Urinary bladder (tissue), 4 donors: ENCODE results near the gene POMGNT1. TPM values are rescaled to one million over a fixed set of nuclear protein-coding genes. Genes with fewer than 3 reads are reported as not detected.
A peak's percentile ranks its signal among the peaks of the same experiment; 100 is the strongest.

Source experiments
- DNase-seq: peaks from one replicate; pipeline ENCODE4 v3.0.0-alpha.2; 2015; ENCODE audit errors: extremely low spot score
- H3K27ac ChIP-seq: one replicate; pipeline ENCODE4 v1.5.1; 2013; ENCODE audit warnings: low read depth, mild to moderate bottlenecking, moderate library complexity
- H3K36me3 ChIP-seq: one replicate; pipeline ENCODE4 v1.6.1; 2013; ENCODE audit warnings: mild to moderate bottlenecking, moderate library complexity; ENCODE audit not compliant: insufficient read depth
- H3K4me1 ChIP-seq: one replicate; pipeline ENCODE4 v1.6.1; 2013; ENCODE audit warnings: mild to moderate bottlenecking, moderate library complexity; ENCODE audit not compliant: insufficient read depth
- H3K4me3 ChIP-seq: one replicate; pipeline ENCODE4 v1.5.1; 2013; ENCODE audit warnings: low read depth, low read length
- WGBS: extraction: QIAGEN DNeasy Blood & Tissue Kit; methylation state at CpG from one replicate; pipeline ENCODE4 v1.1.7; 2013; 5-methylcytosine and 5-hydroxymethylcytosine counted together
- polyA plus RNA-seq: library from polyadenylated mRNA; stranded (reverse); fragments of 200-250 nt; gene quantifications from one replicate; pipeline ENCODE4 v1.2.3, GENCODE V29; 2013
- total RNA-seq: library from RNA; depleted of rRNA; stranded (reverse); fragments of >200 nt; gene quantifications from one replicate; pipeline ENCODE4 v1.2.3, GENCODE V29; 2014
- donor health status: healthy with polysubstance abuse.
- donor health status: healthy.

POMGNT1 gene
- total and polyA plus RNA-seq, 2 donors: 20.0 to 41.0 TPM

DNA sequence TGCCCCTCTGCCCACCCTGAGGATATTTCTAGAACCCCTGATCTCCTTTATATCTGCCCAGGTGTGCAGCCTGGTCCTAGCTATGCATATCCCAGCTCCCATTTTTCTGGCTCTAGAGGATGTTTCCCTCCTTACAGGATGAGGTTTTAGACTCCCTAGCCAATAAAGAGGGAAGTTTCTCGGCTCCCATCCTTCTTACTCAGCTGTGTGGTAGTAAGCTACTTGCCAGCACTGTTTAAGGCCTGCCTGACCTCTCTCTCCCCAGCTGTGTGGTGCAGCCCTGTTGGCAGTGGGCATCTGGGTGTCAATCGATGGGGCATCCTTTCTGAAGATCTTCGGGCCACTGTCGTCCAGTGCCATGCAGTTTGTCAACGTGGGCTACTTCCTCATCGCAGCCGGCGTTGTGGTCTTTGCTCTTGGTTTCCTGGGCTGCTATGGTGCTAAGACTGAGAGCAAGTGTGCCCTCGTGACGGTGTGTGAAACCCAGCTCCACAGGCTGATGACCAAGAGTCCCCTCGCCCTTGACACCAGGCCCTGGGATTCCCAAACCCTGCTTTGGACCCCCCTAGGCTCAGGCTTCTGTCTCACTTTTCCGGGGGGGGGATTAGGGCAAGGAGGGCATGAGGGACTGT lies 14.2 kb downstream of the POMGNT1 start:
- H3K27ac ChIP-seq: peak overlapping the region; percentile 48
- H3K4me1 ChIP-seq: no peaks in the 10 kb centered on the region
- H3K4me3 ChIP-seq: no peak overlapping the region
- no peak for DNase-seq
- H3K36me3 ChIP-seq: no peaks in the 10 kb centered on the region
- WGBS: 79% methylated on average over 12 of the region's 12 CpGs

DNA sequence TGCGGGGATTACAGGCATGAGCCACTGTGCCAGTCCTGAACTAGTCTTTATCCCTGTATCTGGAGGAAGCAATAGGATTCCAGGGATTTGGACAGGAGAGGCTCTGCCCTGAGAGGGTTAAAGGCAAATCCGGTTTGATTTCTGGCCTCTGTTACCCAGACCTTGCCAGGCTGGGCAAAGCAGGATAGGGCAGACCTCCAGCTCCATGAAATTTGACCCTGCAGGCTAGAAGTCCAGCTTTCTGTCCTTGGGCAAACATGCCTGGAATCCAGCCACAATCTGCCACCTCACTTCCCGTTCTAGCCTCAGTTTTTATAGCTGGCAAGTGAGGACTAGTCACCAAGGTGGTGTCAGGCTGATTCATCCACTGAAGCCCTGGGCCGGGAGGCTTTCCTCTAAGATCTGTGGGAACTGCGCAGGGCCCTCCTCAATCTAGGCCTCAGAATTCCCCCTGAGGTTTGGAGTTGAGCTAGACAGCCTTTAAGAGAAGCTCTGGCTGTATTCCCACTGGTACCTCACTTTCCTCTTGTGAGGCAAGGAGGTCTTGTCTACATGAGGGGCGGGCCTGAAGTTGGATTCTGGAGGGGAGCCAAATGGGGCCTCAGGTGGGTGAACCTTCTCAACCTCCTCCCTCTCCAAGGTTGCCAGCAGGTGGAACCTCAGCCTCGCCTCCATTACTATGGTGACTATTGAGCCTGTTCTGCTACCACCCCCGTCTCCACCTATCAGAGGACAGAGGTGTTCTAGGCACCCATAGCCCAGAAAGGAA lies 15.0 kb downstream of the POMGNT1 start:
- H3K36me3 ChIP-seq: no peaks in the 10 kb centered on the region
- H3K4me1 ChIP-seq: no peaks in the 10 kb centered on the region
- peak overlapping the region; percentile 41 for H3K27ac ChIP-seq
- H3K4me3 ChIP-seq: no peak overlapping the region
- DNase-seq: peak; percentile 77
- 52% methylated on average over 8 of the region's 8 CpGs for WGBS

GRCh38 chr1:46181343-46182260 lies 16.6 kb downstream of the POMGNT1 start:
- WGBS: 64% methylated on average over 10 of the region's 10 CpGs
- peak overlapping the region; percentile 3 for H3K27ac ChIP-seq
- H3K4me1 ChIP-seq: no peaks in the 10 kb centered on the region
- no peaks in the 10 kb centered on the region for H3K36me3 ChIP-seq
- no peak overlapping the region for H3K4me3 ChIP-seq
- DNase-seq: no peak

- H3K36me3 ChIP-seq: no peaks in the 10 kb centered on the region
- no peaks in the 10 kb centered on the region for H3K4me1 ChIP-seq
- 58% methylated on average over 12 of the region's 12 CpGs for WGBS
- H3K4me3 ChIP-seq: no peak overlapping the region
- H3K27ac ChIP-seq: no peak overlapping the region
- DNase-seq: no peak
Observed at GRCh38 chr1:46180082-46180616, 18.1 kb downstream of the POMGNT1 start.

- 11% methylated on average over 10 of the region's 10 CpGs for WGBS
- Histone ChIP-seq H3K36me3 (no peaks in the 10 kb centered on the region), H3K4me3 (no peak overlapping the region), H3K27ac (no peak overlapping the region), H3K4me1 (no peaks in the 10 kb centered on the region)
- peak; percentile 83 for DNase-seq
Observed at GRCh38 chr1:46179138-46180081, 18.8 kb downstream of the POMGNT1 start.

DNA sequence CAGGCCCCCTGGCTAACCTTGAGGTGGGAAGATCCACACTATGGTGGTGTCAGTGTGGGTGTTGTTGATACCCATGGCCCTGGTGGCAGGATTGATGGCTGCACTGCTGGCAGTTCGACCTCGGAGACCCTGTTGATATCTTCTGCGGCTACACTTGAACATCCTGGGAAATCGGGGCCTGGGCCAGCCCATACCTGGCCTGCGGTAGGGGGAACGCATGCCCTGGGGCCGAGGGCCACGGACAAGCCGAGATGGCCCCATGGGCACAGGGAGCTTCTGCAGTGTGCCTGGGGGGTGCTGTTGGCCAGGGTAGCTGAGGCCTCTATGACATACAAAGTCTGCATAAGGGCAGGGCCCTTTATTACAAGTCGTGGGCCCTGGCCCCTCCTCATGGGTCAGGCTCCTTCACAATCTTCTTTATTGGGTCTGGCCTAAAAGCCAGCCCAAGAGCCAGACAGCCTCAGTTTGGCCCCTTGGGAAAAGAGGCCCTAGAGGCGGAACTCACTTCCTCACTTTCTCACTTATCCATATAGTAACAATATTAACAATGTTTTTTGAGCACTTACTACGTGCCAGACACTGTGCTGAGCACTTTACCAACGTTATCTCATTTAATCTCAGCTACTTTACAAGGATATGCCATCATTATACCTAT lies 21.9 kb downstream of the POMGNT1 start, which contains the start of gene P3R3URF:
Gene P3R3URF, minus strand, starts transcription at position 278 of the 655 bp plus-strand sequence. Its CDS starts 17 bp downstream, at position 261.
- WGBS: 89% methylated on average over 13 of the region's 13 CpGs
- Histone ChIP-seq H3K36me3 (no peaks in the 10 kb centered on the region), H3K4me1 (no peaks in the 10 kb centered on the region), H3K4me3 (no peak within 1 kb of the TSS), H3K27ac (no peak within 1 kb of the TSS)
- no peak for DNase-seq

DNA sequence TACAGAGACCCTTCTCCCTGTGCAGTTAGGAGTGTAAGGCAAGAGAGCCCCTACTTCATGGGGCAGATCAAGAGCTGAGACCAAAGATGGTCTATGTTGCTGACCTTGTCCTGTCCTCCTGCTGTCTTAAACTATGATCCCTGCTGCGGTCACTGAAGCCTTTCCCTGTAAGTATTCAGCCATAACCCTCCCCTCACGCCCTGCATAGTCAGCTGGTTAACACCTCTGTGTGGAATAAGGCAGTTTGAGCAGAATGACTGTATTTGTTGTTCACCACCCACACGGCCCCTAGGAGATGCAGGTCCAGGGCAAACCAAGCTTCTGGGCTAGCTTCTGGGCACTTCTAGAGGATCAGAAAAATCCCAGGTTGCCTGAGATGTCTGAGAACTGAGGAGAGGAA lies 23.0 kb downstream of the POMGNT1 start:
- no peak overlapping the region for H3K27ac ChIP-seq
- H3K36me3 ChIP-seq: no peaks in the 10 kb centered on the region
- H3K4me3 ChIP-seq: no peak overlapping the region
- no peaks in the 10 kb centered on the region for H3K4me1 ChIP-seq
- 80% methylated on average over 3 of the region's 3 CpGs for WGBS
- no peak for DNase-seq

DNA sequence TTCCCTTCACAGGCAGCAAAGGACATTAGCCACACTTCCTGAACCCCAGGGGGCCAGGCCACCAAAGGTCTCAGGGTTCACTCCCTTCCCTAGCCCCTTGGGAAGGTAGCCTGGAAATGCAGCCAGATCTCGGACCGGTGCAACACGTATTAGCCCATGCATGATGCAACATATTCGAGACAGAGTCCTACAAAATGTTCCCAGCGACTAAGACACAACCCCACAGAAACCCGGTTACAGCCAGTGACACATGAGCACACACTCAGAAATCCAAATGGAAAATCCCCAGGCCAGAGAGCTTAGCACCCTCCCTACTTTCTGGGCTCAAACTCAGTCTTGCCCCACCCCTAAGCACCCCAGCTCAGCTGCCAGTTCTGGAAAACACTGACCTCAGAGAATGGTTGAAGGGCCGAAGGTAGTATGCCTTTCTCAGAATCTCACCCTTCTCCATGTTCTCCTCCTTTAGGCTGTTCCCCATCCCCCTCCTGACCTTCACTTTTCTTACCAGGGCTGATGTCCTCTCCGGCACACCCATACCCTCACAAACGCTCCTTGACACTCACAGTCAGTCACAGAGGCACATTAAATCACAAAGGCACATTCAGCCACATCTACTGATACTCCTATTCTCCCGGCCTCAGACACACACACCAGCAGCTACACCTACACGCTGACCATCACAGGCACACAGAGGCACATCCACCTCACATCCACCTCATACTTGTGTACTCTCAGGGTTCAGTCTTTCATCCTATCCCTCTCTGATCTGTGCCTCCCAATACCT lies 23.6 kb downstream of the POMGNT1 start, which contains the start of gene TSPAN1:
Gene TSPAN1, plus strand, starts transcription at position 640 of the 784 bp plus-strand sequence. CDS start 6,021 bp downstream, outside the sequence.
- H3K27ac ChIP-seq: no peak within 1 kb of the TSS
- H3K36me3 ChIP-seq: no peaks in the 10 kb centered on the region
- H3K4me3 ChIP-seq: no peak within 1 kb of the TSS
- 55% methylated on average over 11 of the region's 11 CpGs for WGBS
- no peak for DNase-seq
- no peaks in the 10 kb centered on the region for H3K4me1 ChIP-seq

GRCh38 chr1:46173361-46173856 lies 24.8 kb downstream of the POMGNT1 start:
- H3K36me3 ChIP-seq: no peaks in the 10 kb centered on the region
- WGBS: 25% methylated on average over 4 of the region's 4 CpGs
- no peak overlapping the region for H3K4me3 ChIP-seq
- H3K4me1 ChIP-seq: no peaks in the 10 kb centered on the region
- DNase-seq: no peak
- no peak overlapping the region for H3K27ac ChIP-seq

- H3K27ac ChIP-seq: no peak overlapping the region
Observed at GRCh38 chr1:46172321-46172720, 25.9 kb downstream of the POMGNT1 start.

GRCh38 chr1:46171871-46172270 lies 26.4 kb downstream of the POMGNT1 start:
- Histone ChIP-seq H3K4me1 (no peaks in the 10 kb centered on the region), H3K27ac (no peak overlapping the region), H3K36me3 (no peaks in the 10 kb centered on the region), H3K4me3 (no peak overlapping the region)
- 51% methylated on average over 6 of the region's 6 CpGs for WGBS
- no peak for DNase-seq

More at GRCh38 chr1:46172321-46172720, 25.9 kb downstream of the POMGNT1 start:
- H3K36me3 ChIP-seq: no peaks in the 10 kb centered on the region
- whole genome bisulfite sequencing: 93% methylated on average over 4 of the region's 4 CpGs
- DNase-seq: no peak
- H3K4me1 ChIP-seq: no peaks in the 10 kb centered on the region
- no peak overlapping the region for H3K4me3 ChIP-seq
